HUDEP-2 (cell line): ENCODE measurements around the gene FBXL7.

ENCODE experiments used
- DNase-seq, 76 experiments: peaks; one replicate each; lab custom pipeline; 2025; ENCODE audit not compliant: unreplicated experiment in 76 of 76; lab: John Stamatoyannopoulos, UW

Gene FBXL7

GRCh38 chr5:15535938-15536337 lies 36.0 kb downstream of the FBXL7 start:
- DNase-seq = no peak

DNA sequence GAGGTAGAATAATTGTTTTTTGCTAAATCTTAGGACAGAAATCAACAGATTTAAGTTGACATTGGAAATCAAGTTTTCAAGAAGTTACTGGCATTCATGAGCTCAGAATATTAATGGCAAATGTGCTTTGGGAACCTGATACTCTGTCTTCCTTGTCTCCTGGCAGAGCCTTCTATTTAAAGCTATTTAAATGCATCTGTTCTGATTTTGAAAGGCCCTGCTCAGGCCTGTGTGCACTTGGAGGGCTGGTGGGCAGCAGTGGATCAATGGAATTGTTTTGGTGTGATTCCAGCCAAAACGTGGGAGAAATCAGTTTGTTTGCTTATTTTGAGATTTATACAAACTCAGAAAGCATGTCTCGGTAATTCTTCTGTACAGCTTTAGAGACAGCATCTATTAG lies 38.5 kb downstream of the FBXL7 start:
- DNase-seq = no peak

GRCh38 chr5:15539951-15540350 lies 40.0 kb downstream of the FBXL7 start:
- no peak for DNase-seq

DNA sequence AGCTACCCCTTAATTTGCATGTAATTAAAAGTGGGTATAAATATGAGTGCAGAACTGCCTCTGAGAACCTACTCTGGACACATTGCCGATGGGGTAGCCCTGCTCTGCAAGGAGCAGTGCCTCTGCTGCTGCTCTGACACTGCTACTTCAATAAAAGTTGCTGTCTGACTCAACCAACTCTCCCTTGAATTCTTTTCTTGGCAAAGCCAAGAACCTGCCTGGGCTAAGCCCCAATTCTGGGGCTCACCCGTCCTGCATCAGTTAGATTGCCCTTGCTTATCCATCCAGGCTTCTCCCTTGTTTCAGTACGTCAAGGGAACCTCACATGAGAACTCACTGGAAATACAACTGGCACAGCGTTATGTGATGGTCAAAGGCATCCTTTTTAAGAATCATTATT lies 44.1 kb downstream of the FBXL7 start:
- no peak for DNase-seq

DNA sequence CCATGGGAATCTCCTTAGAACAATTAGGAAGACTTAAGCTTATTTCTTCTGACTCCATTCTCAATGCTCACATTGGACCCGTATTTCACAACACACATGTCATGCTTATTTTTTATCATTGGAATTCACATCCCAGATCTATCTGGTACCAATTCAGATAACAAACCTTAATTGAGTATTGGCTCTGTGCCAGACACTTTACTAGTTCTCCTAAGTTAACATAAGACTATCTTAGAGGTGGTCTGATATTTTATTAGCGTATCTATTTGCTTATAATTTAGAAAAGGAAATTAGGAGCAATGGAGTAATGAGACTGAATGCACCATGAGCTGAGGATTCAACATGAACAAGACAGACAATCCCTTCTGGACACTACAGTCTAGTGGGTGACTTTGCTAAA lies 45.1 kb downstream of the FBXL7 start:
- no peak for DNase-seq

DNA sequence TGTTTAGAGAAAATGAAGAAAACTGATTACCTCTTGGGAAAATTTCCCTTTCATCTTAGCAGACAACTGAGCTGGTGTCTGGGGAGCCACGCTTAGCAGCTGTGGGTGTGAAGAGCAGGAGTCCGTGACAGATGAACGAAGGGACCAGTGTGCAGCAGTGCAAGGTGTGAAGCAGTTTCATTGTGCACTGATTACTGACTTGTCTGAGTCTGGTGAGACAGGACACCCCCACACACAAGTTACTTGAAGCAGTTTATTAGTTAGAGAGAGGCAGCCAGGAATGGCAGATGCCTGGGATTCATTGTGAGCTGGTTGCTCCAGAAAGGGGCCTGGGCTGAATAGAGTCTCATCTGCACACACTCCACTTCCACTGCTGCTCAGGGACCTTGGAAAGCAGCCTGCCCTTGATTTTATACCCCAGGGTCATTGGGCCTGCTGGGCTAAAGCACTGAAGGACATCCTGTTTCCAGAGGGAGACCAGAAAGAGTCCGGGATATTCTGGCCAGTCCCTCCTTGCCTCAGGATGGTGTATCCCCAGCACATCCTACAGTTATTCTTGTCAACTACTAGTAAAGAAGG lies 47.4 kb downstream of the FBXL7 start:
- no peak for DNase-seq

DNA sequence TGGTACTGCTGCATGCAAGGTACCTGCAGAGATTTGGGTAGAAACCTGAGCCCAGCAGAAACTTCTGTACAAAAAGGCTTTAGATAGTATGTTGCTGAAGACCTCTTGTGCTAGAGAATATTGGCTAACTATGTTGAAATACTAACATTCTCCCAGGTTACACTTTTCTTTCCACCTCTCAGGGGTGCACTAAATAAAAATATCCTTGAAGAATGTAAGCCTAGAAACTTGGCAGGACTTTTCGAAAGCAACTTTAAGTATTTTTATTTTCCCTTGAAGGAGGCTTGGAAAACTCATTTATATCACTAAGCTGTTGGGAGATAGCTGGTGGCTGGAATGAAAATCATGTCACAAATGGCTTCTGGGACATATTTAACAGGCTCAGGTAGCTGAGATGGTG lies 50.0 kb downstream of the FBXL7 start:
- no peak for DNase-seq

- no peak for DNase-seq
These were observed 50.6 kb downstream of the FBXL7 start for GRCh38 chr5:15550502-15551112.

- DNase-seq = no peak
These were observed 51.1 kb downstream of the FBXL7 start for GRCh38 chr5:15551113-15551504.

- DNase-seq = no peak
These were observed 54.6 kb downstream of the FBXL7 start for GRCh38 chr5:15554542-15554941.

DNA sequence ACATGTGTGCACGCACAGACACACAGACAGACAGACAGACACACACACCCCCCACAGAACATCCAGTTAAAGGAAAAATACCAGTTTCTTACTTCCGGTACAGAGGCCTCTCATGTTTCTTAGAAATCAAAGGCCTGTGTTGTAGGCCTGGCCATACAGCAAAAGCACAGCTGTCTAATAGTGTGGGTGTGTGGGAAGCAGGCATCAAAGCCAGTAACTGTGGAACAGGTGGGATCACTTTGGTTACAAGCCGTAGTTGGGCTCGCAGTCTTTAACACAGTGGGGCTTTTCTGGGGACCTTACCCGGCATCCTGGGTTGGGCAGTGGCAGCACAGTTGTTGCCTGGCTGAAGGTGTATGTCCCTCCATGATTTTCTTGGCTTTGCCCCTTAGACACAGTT lies 55.2 kb downstream of the FBXL7 start:
- DNase-seq = no peak

- no peak for DNase-seq
These were observed 58.3 kb downstream of the FBXL7 start for GRCh38 chr5:15558240-15558639.

DNA sequence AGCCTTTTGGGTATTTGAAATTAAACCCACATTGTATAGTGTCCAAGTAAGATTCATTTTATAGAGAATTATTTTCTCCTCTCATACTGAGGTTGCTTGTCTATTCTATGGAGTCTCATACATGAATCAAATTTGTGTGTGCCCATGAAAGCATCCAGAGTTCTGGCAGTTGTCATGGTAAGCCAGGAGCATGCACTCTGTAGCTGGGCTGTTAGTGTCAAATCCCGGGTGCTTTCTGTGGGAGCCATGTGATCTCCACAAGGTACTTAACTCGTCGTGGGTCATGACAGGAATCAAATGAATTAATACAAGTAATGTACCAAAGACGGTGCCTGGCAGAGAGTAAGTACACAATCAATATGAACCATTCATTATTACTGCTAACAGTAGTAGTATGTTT lies 58.7 kb downstream of the FBXL7 start:
- no peak for DNase-seq

GRCh38 chr5:15560421-15560820 lies 60.4 kb downstream of the FBXL7 start:
- no peak for DNase-seq

DNA sequence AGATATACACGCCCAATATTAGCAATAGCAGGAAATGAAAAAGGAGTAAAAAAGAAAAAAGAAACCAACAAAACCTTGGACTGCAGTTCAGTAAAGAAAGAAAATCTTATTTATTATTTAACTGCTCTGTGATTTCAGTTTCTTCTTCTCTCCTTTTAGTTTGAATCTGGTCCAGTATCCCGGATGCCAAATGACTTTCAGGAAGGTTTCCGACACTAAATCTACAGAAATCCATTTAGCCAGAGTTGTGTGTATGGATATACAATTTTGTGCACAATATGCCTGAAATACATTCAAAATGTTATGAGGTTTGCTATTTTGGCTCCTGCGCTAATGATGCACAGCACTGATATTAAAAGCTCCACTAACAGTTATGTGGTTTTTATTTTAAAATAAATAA lies 64.5 kb downstream of the FBXL7 start:
- DNase-seq = no peak

GRCh38 chr5:15564957-15565356 lies 65.0 kb downstream of the FBXL7 start:
- DNase-seq = no peak

DNA sequence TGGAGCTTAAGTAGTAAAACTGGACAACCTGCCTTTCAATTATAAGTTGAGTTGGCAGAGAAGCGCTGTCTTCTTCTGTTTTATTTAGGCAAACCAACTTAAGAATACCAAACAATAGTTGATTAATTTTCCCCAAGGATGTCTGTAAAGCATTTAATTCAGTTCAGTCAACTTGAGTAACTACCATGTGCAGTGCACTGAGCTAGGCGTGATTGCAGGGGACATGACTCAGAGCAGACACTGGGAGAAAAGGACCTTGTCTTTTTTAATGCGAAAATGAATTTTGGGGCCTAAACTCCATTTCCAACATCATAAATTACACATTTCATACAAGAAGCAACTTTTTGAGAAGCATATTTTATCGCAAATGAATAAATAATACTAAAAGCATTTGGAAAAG lies 66.3 kb downstream of the FBXL7 start:
- no peak for DNase-seq

DNA sequence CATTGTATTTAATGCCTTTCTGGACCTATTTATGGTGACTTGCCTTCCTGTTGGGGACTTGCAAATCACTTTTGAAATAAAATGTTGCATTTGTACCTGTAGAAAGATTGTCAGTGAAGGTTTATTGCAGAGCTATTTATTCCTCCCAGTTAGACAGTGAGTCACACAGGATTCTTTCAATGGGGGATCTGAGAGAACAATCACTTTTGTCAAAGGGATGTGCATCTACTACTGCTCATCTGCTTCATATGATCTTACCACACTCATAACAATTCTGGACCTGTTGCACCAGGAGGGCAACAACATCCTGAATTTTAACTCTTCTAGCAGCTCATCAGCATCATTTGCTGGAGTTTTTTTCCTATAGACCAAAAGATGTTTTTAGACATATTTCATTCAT lies 66.8 kb downstream of the FBXL7 start:
- no peak for DNase-seq

- DNase-seq = no peak
These were observed 70.5 kb downstream of the FBXL7 start for GRCh38 chr5:15570491-15570890.

- DNase-seq = no peak
These were observed 71.1 kb downstream of the FBXL7 start for GRCh38 chr5:15571081-15571480.

DNA sequence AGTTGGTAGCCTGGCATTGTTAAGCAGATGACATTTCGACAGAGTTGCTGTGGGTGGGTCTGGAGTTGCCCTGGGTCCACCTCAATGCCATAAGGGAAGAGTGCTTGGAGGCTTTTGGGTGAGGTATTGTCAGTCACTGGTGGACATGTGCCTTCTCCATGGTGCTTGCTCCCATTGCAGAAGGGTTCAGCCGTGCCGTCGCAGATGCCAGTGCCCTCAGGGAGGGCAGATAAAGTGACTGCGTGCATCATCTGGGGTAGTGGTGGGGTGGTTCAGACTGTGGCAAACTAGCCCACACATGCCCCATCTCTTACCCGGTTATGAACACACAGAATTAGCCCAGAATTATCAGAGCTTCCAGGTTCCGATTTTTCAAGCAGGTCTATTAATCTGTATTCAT lies 71.6 kb downstream of the FBXL7 start:
- no peak for DNase-seq

GRCh38 chr5:15573590-15573989 lies 73.6 kb downstream of the FBXL7 start:
- no peak for DNase-seq

DNA sequence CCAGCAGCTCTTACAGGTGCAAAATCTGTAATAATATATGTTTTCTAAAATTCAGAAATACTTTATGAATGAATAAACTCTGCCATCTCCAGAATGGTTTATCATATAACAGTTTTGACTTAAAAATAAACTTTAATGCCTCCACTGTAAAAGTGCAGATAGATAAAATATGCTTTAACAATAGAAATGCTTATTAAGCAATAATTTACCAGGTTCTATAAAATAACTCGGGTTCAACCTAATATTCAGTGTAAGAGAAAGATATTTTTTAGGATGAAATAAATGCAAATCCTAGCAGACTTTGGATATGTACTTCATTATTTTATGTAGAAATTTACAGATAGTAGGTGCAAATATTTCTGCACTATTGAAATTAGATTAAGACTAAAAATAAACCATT lies 74.1 kb downstream of the FBXL7 start:
- no peak for DNase-seq
